Peyer's patch (tissue), 4 donors: ENCODE data around the gene LAG3.

Experiments used
- POLR2A ChIP-seq, 2 donors: fragments of 450-650 bp; IDR thresholded peaks; one replicate each; pipeline ENCODE4 v1.5.1; 2017; ENCODE audit warnings: antibody characterized with exemption in 2 of 2, mild to moderate bottlenecking in 2 of 2, moderate library complexity in 2 of 2
- TF ChIP-seq, protein P1 (sequence below), 6 experiments: fragments of 450-650 bp in 4 of 6; fragments of 200-600 bp in 2 of 6; sonication (generic) in 1 of 6; IDR thresholded peaks; one replicate each; pipeline ENCODE4 v1.5.1; 2017 to 2019; ENCODE audit warnings: antibody characterized with exemption in 6 of 6, mild to moderate bottlenecking in 3 of 6, moderate library complexity in 1 of 6

DNA sequence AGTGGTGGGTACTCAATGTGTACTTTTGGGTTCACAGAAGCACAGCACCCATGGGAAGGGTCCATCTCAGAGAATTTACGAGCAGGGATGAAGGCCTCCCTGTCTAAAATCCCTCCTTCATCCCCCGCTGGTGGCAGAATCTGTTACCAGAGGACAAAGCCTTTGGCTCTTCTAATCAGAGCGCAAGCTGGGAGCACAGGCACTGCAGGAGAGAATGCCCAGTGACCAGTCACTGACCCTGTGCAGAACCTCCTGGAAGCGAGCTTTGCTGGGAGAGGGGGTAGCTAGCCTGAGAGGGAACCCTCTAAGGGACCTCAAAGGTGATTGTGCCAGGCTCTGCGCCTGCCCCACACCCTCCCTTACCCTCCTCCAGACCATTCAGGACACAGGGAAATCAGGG, 47.8 kb downstream of the LAG3 start:
- TF ChIP-seq, protein P1, sequence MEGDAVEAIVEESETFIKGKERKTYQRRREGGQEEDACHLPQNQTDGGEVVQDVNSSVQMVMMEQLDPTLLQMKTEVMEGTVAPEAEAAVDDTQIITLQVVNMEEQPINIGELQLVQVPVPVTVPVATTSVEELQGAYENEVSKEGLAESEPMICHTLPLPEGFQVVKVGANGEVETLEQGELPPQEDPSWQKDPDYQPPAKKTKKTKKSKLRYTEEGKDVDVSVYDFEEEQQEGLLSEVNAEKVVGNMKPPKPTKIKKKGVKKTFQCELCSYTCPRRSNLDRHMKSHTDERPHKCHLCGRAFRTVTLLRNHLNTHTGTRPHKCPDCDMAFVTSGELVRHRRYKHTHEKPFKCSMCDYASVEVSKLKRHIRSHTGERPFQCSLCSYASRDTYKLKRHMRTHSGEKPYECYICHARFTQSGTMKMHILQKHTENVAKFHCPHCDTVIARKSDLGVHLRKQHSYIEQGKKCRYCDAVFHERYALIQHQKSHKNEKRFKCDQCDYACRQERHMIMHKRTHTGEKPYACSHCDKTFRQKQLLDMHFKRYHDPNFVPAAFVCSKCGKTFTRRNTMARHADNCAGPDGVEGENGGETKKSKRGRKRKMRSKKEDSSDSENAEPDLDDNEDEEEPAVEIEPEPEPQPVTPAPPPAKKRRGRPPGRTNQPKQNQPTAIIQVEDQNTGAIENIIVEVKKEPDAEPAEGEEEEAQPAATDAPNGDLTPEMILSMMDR (IDR thresholded peaks at IDR 0.05): no peak
- TF ChIP-seq POLR2A (IDR thresholded peaks at IDR 0.05): no peak
